ENCODE measurements around the gene TFAP2E.
"Not testable (repeated sequence)": the region's sequence is repeated elsewhere in the genome, so short reads cannot be mapped to it uniquely, and the experiment has no call there.

TFAP2E gene

DNA sequence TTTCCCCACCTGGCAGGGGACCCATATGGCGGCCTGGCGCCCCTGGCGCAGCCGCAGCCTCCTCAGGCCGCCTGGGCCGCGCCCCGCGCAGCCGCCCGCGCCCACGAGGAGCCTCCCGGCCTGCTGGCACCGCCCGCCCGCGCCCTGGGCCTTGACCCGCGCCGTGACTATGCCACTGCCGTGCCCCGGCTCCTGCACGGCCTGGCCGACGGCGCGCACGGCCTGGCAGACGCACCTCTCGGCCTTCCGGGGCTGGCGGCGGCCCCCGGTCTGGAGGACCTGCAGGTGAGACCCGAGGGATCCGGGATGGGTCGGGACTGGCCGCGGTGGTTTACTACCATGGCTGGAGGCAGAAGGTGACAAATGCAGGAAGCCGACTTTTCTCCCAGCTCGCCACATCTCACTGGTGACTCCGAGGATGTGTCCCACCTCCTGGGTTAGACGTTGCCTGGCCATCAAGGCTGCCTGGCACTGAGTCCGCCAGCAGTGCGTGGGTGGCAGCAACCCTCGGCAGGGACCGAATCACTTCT lies 1.1 kb downstream of the TFAP2E start:
- no peak for DNase-seq (ENCODE audit: low spot score)

DNA sequence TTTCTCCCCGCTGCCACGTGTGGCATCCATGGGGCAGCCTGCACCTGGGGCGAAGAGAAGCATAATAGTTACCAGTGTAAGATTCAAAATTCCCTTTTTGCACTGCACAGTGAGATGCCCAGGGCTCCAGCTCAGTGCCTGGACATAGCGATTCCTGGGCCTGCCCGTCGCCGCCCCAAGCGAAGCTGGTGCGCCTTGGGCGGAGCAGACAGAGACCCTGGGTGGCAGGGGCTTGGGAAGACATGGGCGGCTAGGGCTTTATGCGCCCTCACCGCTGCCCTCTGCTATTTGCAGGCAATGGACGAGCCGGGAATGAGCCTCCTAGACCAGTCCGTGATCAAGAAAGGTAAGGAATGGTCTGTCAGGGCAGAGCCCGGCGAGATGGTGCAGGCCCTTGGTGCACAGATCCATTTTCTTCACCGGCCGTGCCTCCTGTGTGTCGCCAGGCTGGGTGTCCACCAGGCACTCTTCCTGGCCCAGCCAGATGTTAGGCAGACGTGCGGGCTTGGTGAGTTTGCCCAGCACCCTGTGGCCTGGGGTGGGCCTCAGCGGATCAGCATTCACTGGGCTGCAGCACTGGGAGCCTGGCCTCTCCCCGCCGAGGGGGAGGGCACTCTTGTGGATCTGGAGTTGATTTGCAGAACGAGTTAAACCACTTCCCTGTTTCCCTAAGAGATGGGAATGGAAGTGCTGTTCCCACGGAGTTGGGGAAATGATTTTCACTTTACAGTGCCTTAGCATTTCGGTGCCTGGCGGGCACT lies 1.7 kb downstream of the TFAP2E start:
- no peak for DNase-seq (ENCODE audit: low spot score)

DNA sequence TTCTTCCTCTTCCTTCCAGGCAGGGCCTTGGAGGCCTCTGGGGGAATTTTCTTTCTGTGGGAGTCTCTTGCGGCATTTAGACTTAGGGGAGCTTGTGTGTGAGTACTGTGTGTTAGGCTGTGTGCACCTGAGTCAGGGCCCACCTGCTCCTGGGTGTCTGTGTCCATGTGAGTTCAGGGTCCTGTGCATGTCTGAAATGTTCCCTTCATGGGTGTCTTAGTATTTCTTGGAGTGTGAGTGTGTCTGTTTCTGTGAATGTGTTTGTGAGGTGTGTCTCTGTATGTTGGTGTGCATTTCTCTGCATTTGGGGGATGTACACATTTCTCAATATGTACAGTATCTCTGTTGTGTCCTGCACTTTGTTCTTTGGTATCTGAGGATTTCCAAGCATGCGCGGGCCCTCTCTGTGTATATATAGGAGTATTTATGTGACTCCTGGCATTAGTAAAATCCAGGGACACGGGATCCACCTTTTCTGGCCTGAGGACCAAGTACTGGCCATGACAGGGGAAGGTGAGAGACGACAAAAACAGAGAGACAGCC lies 2.4 kb downstream of the TFAP2E start:
- no peak for DNase-seq (ENCODE audit: low spot score)

DNA sequence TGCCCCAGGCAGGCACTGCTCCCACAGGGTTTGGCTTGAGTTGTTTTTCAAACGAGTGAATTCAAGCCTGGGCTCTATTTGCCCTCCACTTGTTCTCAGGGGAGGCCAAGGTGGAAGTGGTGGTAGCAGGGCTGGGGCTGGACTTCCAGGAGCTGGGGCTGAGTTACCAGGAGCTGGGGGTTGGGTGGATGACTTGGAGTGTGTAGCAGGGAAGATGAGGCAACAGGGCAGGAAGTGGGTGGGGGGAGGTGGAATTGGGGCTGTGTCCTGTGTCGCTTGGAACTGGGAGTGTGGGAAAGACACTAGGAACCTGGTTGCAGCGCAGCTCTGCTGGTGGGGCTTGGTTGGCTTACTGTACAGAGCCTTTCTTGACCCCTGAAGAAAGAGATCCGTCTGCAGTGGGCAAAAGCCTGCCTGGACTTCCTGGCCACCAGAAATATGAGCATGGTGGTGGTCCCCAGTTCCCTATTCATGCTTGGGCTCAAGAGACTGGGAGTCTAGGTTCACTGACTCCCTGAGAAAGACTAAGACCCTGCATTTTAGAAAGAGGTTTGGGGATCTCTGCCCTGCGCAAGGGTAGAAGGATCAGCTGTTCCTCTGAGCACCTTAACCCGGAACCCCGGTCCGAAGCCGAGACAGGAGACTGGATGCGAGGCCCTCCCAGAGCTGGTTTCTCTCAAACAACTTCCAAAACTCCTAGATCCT lies 3.1 kb downstream of the TFAP2E start:
- DNase-seq (ENCODE audit: low spot score) = no peak

DNA sequence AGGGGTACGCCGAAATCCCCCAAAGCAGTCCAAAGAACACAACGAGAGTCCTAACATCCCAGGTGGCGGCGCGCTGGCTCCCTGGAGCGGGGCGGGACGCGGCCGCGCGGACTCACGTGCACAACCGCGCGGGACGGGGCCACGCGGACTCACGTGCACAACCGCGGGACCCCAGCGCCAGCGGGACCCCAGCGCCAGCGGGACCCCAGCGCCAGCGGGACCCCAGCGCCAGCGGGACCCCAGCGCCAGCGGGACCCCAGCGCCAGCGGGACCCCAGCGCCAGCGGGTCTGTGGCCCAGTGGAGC lies 3.6 kb downstream of the TFAP2E start:
- not testable (repeated sequence) for DNase-seq (ENCODE audit: low spot score)

DNA sequence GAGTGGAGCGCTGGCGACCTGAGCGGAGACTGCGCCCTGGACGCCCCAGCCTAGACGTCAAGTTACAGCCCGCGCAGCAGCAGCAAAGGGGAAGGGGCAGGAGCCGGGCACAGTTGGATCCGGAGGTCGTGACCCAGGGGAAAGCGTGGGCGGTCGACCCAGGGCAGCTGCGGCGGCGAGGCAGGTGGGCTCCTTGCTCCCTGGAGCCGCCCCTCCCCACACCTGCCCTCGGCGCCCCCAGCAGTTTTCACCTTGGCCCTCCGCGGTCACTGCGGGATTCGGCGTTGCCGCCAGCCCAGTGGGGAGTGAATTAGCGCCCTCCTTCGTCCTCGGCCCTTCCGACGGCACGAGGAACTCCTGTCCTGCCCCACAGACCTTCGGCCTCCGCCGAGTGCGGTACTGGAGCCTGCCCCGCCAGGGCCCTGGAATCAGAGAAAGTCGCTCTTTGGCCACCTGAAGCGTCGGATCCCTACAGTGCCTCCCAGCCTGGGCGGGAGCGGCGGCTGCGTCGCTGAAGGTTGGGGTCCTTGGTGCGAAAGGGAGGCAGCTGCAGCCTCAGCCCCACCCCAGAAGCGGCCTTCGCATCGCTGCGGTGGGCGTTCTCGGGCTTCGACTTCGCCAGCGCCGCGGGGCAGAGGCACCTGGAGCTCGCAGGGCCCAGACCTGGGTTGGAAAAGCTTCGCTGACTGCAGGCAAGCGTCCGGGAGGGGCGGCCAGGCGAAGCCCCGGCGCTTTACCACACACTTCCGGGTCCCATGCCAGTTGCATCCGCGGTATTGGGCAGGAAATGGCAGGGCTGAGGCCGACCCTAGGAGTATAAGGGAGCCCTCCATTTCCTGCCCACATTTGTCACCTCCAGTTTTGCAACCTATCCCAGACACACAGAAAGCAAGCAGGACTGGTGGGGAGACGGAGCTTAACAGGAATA lies 4.2 kb downstream of the TFAP2E start:
- no peak for DNase-seq (ENCODE audit: low spot score)

DNA sequence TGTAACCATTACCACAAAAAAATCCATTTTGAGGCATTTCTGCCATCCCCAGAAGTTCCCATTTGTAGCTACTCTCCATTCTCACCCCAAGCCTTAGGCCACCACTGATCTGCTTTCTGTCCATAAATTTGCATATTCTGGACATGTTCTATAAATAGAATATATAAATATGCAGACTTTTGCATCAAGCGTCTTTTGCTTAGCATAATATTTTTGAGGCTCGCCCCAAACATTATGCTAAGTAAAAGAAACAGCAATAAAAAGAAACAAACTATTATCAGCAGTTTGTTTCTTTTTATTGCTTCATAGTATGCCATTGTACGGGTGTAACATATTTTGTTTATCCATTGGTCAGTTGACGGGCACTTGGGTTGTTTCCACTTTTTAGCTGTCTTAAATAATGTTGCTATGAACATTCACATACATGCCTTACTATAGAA lies 7.9 kb downstream of the TFAP2E start:
- no peak for DNase-seq (ENCODE audit: low spot score)

DNA sequence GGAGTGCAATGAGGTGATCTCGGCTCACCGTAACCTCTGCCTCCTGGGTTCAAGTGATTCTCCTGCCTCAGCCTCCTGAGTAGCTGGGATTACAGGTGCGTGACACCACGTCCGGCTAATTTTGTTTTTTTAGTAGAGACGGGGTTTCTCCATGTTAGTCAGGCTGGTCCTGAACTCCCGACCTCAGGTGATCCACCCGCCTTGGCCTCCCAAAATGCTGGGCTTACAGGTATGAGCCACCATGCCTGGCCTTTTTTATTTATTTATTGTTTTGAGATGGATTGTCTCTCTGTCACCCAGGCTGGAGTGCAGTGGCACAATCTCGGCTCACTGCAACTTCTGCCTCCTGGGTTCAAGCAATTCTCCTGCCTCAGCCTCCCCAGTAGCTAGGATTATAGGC lies 8.5 kb downstream of the TFAP2E start:
- DNase-seq (ENCODE audit: low spot score) = not testable (repeated sequence)

DNA sequence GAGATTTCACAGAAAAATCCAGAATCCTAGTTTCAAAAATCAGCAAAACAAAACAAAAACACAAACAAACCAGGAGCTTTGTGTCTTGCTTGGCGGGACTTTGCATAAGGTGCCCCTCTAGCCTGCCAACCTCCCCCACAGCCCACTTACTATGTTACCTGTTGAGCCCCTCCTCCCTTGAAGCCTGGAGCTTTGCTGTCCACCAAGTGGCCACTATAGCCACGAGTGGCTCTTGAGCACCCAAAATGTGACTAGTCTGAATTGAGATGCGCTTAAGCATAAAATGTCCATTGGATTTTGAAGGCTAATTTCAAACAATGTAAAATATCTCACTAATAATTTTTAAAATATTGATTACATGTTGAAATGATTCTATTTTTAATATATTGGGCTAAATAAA lies 12.2 kb downstream of the TFAP2E start:
- no peak for DNase-seq (ENCODE audit: low spot score)

DNA sequence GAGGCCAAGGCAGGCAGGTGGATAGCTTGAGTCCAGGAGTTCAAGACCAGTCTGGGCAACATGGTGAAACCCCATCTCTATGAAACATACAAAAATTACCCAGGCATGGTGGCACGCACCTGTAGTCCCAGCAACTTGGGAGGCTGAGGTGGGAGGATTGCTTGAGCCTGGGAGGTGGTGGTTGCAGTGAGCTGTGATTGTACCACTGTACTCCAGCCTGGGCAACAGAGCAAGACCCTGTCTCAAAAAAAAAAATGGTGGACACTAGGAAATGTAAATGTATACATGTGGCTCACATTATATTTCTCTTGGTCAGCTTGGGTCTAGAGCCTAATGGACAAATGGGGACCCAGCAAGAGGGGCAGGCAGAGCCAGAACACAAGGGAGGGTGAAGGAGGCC lies 12.7 kb downstream of the TFAP2E start:
- not testable (repeated sequence) for DNase-seq (ENCODE audit: low spot score)

DNA sequence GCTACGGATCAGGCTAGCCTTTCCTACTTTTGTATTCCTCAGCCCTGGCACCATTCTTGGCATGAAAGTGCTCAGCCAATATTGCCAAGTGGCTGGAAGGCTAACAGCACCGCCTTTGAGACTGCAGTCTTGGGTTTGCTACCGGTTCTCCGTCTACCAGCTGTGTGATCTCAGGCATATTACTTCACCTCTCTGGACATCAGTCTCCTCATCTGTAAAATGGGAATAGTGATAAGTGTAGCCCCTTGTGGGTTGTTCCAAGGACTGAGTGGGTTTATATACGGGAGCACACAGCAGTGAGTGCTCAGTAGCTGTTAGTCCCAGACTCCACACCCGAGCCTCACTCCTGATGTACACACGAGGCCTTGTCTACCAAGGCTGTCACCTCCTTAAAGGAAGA lies 13.7 kb downstream of the TFAP2E start:
- no peak for DNase-seq (ENCODE audit: low spot score)

DNA sequence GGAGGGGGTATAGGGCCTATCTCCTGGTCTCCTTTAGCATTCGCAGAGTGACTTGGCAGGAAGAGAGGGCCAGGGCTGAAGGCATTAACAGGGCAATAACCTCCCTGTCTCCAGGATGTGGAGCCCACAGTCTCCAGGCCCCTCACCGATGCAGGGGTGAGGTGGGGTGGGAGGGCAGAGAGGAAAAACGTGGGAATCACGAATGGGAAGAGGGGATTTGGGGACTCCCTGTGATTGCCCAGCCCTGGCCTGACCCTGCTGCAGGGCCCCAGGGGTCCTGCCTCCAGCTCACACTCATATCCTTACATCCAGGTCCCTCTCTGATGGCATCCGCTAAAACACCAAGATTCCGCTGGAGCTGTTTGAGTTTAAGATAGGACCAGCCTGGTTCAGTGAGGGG lies 14.6 kb downstream of the TFAP2E start:
- DNase-seq (ENCODE audit: low spot score) = no peak

DNA sequence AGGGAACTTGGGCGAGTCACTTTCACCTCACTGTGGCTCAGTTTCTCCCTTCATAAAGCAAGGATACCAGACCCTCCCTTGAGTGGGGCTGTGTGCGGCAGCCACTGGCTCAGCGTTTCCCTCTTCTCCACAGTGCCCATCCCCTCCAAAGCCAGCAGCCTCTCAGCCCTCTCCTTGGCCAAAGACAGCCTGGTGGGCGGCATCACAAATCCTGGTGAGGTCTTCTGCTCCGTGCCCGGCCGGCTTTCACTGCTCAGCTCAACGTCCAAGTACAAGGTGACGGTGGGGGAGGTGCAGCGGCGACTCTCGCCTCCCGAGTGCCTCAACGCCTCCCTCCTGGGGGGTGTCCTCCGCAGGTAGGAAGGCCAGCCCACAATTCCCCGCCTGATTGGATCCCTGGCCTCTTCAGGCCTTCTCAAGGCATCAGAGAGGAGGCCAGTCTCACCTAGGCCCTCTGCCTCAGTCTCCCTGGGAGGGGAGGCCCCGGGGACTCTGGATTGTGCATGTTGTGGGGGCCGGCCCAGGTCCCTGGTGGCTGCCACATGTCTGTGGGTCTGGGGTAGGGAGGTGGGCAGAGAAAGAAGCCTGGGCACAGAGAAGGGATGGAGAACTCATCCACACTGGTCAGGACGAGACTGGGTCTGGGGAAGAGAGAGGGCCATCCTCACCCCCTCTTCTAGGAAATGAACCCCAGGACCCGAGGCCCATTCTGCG lies 15.2 kb downstream of the TFAP2E start:
- no peak for DNase-seq (ENCODE audit: low spot score)

DNA sequence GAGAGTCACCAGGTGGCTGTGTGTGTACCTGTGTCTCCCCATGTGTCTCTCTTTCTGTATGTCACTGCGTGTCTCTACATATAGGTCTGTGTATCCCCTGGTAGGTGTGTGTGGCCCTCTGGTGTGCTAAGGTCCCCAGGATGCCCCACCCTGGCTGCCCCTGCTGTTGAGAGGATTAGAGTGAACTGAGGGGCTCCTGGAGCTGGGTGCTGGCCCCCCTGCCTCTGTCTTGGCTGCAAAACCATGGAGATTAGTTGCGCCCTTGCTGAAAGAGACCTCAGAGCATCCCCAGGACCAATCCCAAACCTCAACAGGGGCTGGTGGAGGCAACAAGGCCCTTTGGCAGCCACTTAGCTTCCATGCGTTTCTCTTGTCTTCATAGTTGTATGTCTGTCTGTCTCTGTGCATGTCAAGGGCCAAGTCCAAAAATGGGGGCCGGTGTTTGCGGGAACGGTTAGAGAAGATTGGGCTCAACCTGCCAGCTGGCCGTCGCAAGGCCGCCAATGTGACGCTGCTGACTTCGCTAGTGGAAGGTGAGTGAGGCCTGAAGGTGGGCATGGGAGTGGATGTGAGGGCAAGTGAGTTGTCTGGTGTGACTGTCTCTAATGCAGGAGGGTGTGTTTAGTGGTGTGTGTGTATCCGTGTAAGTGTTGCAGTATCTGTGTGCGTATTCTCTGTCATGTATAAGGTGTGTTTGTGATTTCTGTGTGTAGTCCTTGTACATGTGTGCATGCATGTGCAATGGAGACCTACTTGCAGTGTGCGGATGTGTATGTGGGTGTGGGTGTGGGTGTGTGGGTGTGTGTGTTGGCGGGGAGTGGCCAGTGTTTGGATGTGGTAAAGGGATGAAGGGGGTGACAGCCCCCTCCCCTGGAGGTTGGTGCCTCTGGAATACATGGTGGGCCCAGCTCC lies 16.7 kb downstream of the TFAP2E start:
- DNase-seq (ENCODE audit: low spot score) = no peak

DNA sequence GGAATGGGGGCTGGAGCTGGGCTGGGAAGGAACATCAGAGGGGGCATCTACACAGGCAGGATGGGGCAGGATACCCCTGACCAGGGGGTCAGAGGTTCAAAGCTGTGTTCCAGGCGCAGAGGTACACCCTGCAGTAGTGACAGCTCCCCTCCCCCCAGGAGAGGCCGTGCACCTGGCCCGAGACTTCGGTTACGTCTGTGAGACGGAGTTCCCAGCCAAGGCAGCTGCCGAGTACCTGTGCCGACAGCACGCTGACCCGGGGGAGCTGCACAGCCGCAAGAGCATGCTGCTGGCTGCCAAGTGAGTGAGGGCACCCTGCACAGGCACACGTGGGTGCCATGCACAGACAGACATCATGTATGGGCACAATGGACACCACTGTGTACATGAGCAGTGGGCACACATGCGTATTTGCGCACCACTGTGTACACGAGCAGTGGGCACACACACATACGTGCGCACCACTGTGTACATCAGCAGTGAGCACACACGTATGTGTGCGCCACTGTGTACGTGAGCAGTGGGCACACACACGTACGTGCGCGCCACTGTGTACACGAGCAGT lies 17.4 kb downstream of the TFAP2E start:
- no peak for DNase-seq (ENCODE audit: low spot score)

DNA sequence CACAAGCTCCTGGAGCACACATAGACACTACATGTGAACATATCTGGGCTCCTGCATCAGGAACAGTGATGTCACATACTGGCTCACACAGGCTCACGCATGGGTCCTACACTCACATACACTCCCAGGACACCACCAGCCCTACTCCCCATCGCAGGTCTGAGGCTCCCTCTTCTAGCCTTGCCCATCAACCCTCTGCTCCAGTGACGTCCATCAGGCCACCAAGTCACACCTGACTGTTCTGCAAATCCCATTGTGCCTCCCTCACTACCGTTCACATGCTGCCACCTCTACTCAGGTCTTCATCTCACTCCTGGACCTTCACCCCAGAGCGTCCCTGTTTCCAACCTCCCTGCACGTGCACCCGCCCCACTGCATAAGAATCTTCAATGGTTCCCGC lies 18.1 kb downstream of the TFAP2E start:
- DNase-seq (ENCODE audit: low spot score) = no peak

DNA sequence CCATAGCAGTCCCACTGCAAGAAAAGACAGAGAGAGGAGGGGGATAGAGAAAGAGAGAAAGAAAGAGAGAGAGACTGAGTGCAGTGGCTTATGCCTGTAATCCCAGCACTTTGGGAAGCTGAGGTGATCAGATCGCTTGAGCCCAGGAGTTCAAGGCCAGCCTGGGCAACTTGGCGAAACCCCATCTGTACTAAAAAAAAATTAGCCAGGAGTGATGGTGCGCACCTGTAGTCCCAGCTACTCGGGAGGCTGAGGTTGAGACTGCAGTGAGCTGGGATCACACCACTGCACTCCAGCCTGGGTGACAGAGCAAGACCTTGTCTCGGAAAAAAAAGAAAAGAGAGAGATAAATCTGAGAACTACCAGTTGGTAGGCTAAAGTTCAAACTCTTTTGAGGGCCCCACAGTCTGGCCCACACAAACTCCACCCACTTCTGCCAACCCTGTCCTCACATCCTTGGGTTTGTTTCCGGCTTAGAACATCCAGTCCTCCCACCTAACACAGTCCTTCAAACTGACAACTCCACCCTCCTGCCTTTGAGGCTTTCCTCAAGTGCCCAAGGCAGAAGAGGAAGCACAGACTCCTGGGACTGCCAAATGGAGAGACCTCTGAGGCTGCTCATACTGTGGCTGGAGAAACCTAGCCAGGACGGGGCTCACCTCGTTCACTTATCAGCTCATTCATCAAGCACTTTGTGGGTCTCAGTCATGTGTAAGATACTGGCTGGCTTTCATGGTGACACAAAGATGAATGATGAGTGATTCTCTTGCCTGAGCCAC lies 20.1 kb downstream of the TFAP2E start:
- DNase-seq (ENCODE audit: low spot score) = no peak

DNA sequence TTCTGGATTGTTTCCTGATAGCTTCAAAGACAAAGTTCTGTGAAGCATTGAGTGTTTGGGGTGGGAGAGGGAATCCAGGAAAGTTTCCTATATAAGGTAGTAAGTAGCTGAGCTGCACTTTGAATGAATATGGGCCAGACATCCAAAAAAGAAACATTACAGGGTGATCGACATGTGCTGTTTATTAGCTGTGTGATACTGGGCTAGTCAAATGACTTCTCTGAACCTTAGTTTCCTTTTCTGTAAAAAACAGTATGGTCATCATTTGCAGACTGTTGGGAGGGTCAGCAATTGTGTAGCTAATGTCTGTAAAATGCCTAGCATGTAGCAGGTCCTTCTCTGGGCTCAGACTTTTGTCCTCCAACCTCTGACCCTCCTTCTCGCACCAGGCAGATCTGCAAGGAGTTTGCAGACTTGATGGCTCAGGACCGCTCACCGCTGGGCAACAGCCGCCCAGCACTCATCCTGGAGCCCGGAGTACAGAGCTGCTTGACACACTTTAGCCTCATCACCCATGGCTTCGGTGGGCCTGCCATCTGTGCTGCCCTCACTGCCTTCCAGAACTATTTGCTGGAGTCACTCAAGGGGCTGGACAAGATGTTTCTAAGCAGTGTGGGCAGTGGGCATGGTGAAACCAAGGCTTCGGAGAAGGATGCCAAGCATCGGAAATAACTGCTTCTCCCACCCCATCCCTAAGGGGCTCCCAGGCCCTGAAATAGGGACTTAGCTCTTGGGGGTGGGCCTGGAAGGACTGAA lies 21.1 kb downstream of the TFAP2E start:
- no peak for DNase-seq (ENCODE audit: low spot score)

DNA sequence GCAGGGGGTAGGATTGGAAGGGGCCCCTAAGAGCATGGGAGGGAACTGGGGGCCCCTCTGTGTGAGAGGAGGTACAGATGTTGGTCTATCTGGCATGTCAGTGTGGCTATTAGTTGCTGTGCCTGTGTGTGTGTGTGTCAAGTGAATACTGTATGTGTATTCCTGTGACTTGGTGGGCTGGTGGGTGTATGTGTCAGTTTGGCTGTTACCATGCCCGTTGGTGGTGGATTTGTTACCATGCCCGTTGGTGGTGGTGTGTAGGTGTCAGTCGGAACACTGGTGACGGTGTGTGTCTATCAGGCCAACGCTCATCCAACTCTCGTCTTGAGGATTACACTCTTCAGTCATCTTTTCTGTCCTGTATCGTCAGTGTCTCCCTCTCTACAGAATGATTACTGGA lies 22.6 kb downstream of the TFAP2E start:
- DNase-seq (ENCODE audit: low spot score) = no peak
